GM19372 (cell line): ENCODE results near the gene MED27.

Experiments
- ATAC-seq: cut with Tn5 transposase; IDR thresholded peaks from one replicate; pipeline ENCODE4 v1.9.1; 2021; ENCODE audit warnings: mild to moderate bottlenecking, low read depth, moderate library complexity; ENCODE audit not compliant: unreplicated experiment

Gene MED27

GRCh38 chr9:131976157-131977108, 103.2 kb downstream of the MED27 start:
- ATAC-seq = no peak

- ATAC-seq = no peak
Measured at GRCh38 chr9:131972889-131973288, 106.8 kb downstream of the MED27 start.

DNA sequence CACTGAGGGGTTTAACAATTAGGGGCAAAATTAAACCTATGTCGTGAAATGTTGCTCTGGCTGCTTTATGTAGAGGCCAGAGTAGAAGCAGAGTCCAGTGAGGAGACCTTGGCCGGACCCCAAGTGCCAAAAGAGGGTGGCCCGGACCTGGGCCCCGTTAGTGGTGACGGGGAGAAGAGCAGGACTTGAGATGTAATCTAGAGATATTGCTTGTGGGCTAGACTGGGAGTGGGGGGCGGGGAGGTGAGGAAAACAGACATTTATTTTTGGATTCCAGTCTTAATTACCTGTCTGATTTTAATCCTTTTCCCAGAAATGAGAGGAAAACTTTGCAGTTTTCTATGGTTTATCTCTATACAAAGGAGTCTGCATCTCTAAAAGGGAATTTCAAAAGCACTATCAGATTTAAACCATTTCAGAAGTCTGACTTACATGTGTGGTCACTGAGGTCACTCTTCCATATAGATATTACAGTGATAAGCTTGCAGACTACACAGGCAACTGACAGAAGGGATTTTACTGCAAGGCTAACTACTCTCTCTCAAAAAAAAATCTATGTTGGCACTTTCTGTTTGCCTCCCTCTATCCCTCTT, 108.1 kb downstream of the MED27 start:
- no peak for ATAC-seq

DNA sequence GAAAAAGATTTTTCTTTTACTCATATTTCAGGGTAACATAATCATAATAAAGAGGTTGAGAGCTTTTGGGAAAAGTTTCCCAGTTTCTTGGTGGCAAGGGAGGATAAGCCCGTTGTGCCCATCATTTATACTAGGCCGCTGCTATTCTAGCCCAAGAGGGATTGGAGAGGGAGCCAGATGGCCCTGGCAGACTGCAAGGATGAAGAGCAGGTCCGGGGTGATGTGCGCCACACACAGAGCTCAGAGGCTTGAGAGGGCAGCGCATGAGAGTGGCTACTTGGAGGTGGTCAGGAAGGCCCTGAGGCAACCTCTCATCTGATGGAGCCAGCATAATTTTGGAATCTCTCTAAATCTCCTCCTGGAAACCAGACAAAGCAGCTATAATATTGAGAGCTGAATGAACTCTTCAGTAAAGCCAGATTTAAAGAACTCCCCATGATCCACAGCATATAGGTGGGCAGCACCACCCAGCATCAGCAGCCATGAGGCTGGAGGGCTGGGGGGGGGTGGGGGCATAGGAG, 110.1 kb downstream of the MED27 start:
- ATAC-seq = no peak

DNA sequence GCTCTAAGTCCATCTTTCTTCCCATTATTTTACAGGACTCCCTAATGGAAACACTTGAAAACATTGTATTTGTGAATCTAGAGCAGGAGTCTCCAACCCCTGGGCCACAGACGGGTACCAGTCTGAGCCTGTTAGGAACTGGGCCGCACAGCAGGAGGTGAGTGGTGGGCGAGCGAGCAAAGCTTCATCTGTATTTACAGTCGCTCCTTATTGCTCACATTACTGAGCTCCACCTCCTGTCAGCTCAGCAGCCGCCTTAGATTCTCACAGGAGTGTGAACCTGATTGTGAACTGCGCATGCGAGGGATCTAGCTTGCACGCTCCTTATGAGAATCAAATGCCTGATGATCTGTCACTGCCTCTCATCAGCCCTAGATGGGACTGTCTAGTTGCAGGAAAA, 111.0 kb downstream of the MED27 start:
- no peak for ATAC-seq

- ATAC-seq = no peak
Measured at GRCh38 chr9:131965841-131966240, 113.8 kb downstream of the MED27 start.

GRCh38 chr9:131965103-131965502, 114.6 kb downstream of the MED27 start:
- ATAC-seq = no peak

- no peak for ATAC-seq
Measured at GRCh38 chr9:131963072-131964030, 116.3 kb downstream of the MED27 start.

GRCh38 chr9:131961496-131961880, 118.2 kb downstream of the MED27 start:
- ATAC-seq = no peak

- ATAC-seq = no peak
Measured at GRCh38 chr9:131960851-131961495, 118.7 kb downstream of the MED27 start.

DNA sequence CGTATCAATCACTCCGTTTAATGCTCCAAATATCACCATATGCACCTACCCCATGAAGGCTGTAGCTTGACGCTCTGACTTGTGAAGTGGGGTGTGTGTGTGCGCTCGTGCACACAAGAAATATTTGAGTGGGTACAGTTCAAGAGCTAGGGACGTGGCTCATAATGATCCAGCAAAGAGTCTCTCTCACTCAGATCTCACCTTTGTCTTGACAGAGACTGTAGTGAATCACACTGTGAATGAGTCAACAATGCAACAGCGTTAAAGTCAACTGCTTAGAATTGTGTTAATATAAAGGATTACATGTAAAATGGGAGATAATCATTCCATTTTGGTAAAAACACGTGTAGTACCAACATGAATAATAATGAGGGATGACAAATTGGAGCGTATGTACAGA, 119.4 kb downstream of the MED27 start:
- no peak for ATAC-seq

DNA sequence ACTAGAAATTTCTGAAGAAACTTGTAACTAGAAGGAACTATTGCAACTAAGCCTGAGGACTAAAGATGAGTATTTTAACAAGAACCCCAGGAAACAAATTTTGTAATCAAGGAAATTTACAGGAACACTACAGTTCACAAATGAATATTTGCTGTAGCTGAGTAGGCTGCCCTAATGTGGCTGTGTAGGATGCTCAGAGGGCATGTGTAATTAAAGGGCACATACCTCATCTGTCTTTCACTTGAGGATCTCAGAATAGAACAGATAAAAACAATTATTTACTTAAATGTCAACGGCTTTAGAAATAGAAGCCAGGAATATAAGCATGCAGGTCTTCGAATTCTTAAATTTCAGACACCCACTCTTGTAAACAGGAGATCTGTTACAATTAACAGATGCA, 119.8 kb downstream of the MED27 start:
- ATAC-seq = no peak

- ATAC-seq = no peak
Measured at GRCh38 chr9:131959056-131959455, 120.6 kb downstream of the MED27 start.

- ATAC-seq = no peak
Measured at GRCh38 chr9:131954299-131954698, 125.4 kb downstream of the MED27 start.

- no peak for ATAC-seq
Measured at GRCh38 chr9:131951905-131952304, 127.8 kb downstream of the MED27 start.

GRCh38 chr9:131951155-131951554, 128.5 kb downstream of the MED27 start:
- ATAC-seq = no peak

DNA sequence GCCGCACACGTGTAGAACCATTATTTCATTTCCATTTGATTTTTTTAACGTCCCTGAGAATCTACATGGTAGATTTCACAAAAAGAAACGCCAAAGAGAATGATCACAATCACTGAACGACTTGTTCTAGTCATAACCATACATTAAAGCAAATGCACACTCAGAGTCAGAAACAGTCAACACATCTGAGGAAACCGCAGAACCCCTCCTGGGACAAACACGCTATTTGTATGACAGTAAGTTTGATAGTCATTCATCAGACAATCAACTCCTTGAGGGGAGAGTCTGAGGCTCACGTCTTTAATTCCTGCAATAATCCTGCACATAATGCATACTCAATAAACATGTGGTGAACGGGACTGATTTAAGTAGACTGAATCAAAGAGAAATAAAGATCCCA, 129.2 kb downstream of the MED27 start:
- ATAC-seq = no peak

DNA sequence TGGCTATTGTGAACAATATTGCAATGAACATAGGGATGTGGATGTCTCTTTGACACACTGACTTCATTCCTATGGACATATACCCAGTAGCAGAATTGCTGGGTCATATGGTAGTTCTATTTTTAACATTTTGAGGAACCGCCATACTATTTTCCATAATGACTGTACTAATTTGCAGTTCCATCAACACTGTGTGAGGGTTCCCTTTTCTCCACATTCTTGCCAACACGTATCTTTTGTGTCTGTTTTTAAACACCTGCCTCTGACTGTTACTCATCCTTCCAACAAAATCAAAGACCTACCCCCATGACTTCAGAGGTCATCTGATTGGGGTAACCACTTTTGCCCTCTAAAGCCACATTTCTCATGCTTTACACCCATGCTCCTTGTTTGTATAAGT, 133.5 kb downstream of the MED27 start:
- ATAC-seq = no peak

DNA sequence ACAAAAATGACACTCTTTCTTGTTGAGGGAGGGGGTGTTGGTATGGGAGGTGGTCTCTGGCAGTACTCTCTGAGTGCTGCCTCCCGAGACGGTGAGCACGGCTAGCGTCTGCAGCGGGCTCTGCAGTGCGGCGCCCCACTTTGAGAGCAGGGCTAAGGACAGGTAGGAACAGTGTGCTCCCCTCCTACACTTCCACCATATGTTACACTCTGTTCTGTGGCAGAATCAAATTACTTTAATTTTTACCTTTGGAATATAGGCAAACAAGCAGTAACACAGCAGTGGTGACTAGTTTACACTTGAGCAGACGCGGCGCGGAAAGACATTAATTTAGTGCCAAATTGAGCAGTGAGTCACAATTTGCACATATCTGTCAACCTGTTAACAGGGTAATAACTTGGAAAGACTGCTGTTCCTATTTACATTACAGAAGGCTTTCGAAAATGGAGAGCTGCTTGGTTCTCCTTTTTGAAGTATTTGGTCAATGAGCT, 136.3 kb downstream of the MED27 start:
- ATAC-seq = no peak

DNA sequence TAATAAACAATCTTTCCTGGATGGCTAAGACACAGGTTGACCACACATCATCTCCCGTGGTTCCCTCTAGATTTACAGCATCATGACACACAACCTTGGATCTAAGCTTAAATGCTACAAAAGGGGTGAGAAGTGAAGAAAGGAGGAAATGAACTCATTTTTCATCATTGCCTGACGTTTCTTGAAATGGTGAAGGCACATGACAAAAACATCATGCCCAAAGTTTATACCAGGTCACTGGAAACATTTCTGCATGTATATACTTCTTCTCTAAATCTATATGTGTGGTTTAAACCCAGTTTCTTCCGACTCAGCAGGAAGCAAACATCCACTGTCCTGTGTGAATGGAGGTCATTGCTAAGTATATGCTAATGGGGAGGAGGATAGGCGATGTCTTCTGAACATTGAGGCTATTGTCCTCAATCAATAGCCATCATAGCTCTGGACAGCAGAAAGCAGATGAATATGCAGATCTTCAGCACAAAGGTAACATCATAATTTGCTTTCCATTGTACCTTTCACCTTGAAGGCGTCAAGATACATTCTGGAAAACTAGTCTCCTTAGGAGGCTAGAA, 137.4 kb downstream of the MED27 start:
- no peak for ATAC-seq
